Measurements from ENCODE around the gene PPP5C. TPM values are rescaled to one million over a fixed set of nuclear protein-coding genes. Genes with fewer than 3 reads are reported as not detected.

Gene PPP5C
- total and polyA plus RNA-seq, 2 of the 8 experiments (the other 6 are each of a cell fraction or from before 2014, with no cell fraction given), result 112 to 156 TPM

DNA sequence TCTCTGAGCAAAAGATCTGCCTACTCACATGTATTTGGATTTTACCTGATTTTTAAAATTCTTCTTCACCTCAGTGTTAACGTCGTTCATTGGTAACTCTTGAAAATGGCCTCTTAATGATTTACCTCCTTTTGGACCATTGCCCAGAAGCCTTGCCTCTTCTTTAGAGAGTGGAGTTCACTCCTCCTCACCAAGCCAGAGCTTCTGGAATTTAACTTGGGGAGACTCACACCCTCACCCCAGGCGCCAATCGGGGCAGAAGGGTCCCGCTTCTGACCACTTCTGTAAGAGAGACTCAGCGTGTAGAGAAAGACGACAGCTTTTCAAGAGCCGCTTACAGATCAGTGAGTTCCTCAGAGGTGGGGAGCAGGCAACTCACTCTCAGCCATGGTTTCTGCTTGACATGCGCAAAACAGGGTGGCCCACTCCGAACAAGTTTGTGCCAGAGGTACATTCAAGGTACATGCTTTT, 79.2 kb downstream of the PPP5C start (continued):
- TF ChIP-seq CBX8 (IDR thresholded peaks at IDR 0.05; ENCODE audit: borderline replicate concordance, low read depth, low read length) (no peak), TCF12 (IDR thresholded peaks at IDR 0.05; ENCODE audit: low read depth, low read length) (no peak), TAF7 (optimal IDR thresholded peaks at IDR 0.05; ENCODE audit: borderline replicate concordance, low read depth, low read length) (no peak), PHF8 (conservative IDR thresholded peaks at IDR 0.05; ENCODE audit: low read depth, low read length) (no peak), CHD2 (IDR thresholded peaks at IDR 0.05; ENCODE audit: low read length) (no peak), TBP (IDR thresholded peaks at IDR 0.05; ENCODE audit: low read depth, low read length) (no peak), BCL11A (IDR thresholded peaks at IDR 0.05; ENCODE audit: low read depth in 2 of 2, low read length in 2 of 2) (no peak), CEBPB (IDR thresholded peaks at IDR 0.05; ENCODE audit: low read depth, low read length) (no peak), SP1 (IDR thresholded peaks at IDR 0.05; ENCODE audit: low read depth, low read length) (no peak)

Measured in H1 (cell line).